ENCODE measurements around the gene CHID1. TPM values are rescaled to one million over a fixed set of nuclear protein-coding genes. Genes with fewer than 3 reads are reported as not detected.
A peak's percentile ranks its signal among the peaks of the same experiment; 100 is the strongest.

CHID1 gene
- total RNA-seq, 4 donors from 2014 or later: 37.4 to 55.4 (median 47.2) TPM

- TF ChIP-seq POLR2AphosphoS5 (IDR thresholded peaks at IDR 0.05) (no peak), EP300 (IDR thresholded peaks at IDR 0.05) (no peak), CTCF (IDR thresholded peaks at IDR 0.05) (no peak), POLR2A (IDR thresholded peaks at IDR 0.05; ENCODE audit: low read depth) (no peak)
- WGBS: 4% methylated on average over 26 of the region's 38 CpGs
- H3K27ac ChIP-seq (replicated peaks in 1 of 4): peak overlapping the region; percentile 92 to 95 (median 94)
- peaks cover 13 to 30% (median 25%) of the 10 kb centered on the region in 4 donors for H3K4me1 ChIP-seq
- no peaks in the 10 kb centered on the region for H3K27me3 ChIP-seq
- H3K9me3 ChIP-seq: no peaks in the 10 kb centered on the region
- H3K36me3 ChIP-seq: peaks cover 0 to 18% (median 2%) of the 10 kb centered on the region in 4 donors
- H3K4me3 ChIP-seq: peak overlapping the region; percentile 91 to 95 (median 94)
- DNase-seq (ENCODE audit: extremely low spot score): no peak
- intact Hi-C loops (cut with DNase I): no loop called here
Observed at GRCh38 chr11:910044-910588, 494 bp downstream of the CHID1 start.

- H3K4me3 ChIP-seq: peak overlapping the region in 1 of 4 donors; percentile 95
- H3K27ac ChIP-seq (replicated peaks in 1 of 4): no peak overlapping the region
- H3K36me3 ChIP-seq: peaks cover 0 to 24% (median 6%) of the 10 kb centered on the region in 4 donors
- WGBS: 94% methylated on average over 11 of the region's 11 CpGs
- no peaks in the 10 kb centered on the region for H3K27me3 ChIP-seq
- H3K9me3 ChIP-seq: no peaks in the 10 kb centered on the region
- H3K4me1 ChIP-seq: peaks cover 13 to 30% (median 25%) of the 10 kb centered on the region in 4 donors
- TF ChIP-seq EP300 (IDR thresholded peaks at IDR 0.05) (no peak), POLR2AphosphoS5 (IDR thresholded peaks at IDR 0.05) (no peak), CTCF (IDR thresholded peaks at IDR 0.05) (no peak), POLR2A (IDR thresholded peaks at IDR 0.05; ENCODE audit: low read depth) (no peak)
- intact Hi-C loops (cut with DNase I): no loop called here
- no peak for DNase-seq (ENCODE audit: extremely low spot score)
Observed at GRCh38 chr11:909406-909805, 1.2 kb downstream of the CHID1 start.

GRCh38 chr11:908273-908672 is 2.3 kb downstream of the CHID1 start:
- Histone ChIP-seq H3K9me3 (no peaks in the 10 kb centered on the region), H3K27me3 (no peaks in the 10 kb centered on the region), H3K27ac (replicated peaks in 1 of 4) (no peak overlapping the region), H3K36me3 (peaks cover 0 to 36% (median 18%) of the 10 kb centered on the region in 4 donors), H3K4me1 (peaks cover 13 to 30% (median 25%) of the 10 kb centered on the region in 4 donors), H3K4me3 (no peak overlapping the region)
- TF ChIP-seq POLR2AphosphoS5 (IDR thresholded peaks at IDR 0.05) (no peak), EP300 (IDR thresholded peaks at IDR 0.05) (no peak)
- 92% methylated on average over 4 of the region's 5 CpGs for WGBS
- intact Hi-C loops (cut with DNase I): no loop called here
- no peak for DNase-seq (ENCODE audit: extremely low spot score)

- 96% methylated on average over 2 of the region's 2 CpGs for WGBS
- Histone ChIP-seq H3K4me3 (no peak overlapping the region), H3K4me1 (peaks cover 13 to 30% (median 25%) of the 10 kb centered on the region in 4 donors), H3K9me3 (no peaks in the 10 kb centered on the region), H3K27me3 (no peaks in the 10 kb centered on the region), H3K27ac (replicated peaks in 1 of 4) (no peak overlapping the region), H3K36me3 (peaks cover 2 to 42% (median 24%) of the 10 kb centered on the region in 4 donors)
- no peak for TF ChIP-seq CTCF (IDR thresholded peaks at IDR 0.05)
- no peak for TF ChIP-seq POLR2A (IDR thresholded peaks at IDR 0.05; ENCODE audit: low read depth)
- no peak for TF ChIP-seq POLR2AphosphoS5 (IDR thresholded peaks at IDR 0.05)
- no peak for TF ChIP-seq EP300 (IDR thresholded peaks at IDR 0.05)
- no peak for DNase-seq (ENCODE audit: extremely low spot score)
- intact Hi-C loops (cut with DNase I): no loop called here
Observed at GRCh38 chr11:907668-908067, 2.9 kb downstream of the CHID1 start.

GRCh38 chr11:905952-906351 is 4.7 kb downstream of the CHID1 start:
- DNase-seq (ENCODE audit: extremely low spot score): no peak
- TF ChIP-seq EP300 (IDR thresholded peaks at IDR 0.05) (no peak), POLR2AphosphoS5 (IDR thresholded peaks at IDR 0.05) (no peak), CTCF (IDR thresholded peaks at IDR 0.05) (no peak), POLR2A (IDR thresholded peaks at IDR 0.05; ENCODE audit: low read depth) (no peak)
- WGBS: 91% methylated on average over 7 of the region's 7 CpGs
- no peak overlapping the region for H3K27ac ChIP-seq (replicated peaks in 1 of 4)
- H3K36me3 ChIP-seq: peaks cover 17 to 59% (median 41%) of the 10 kb centered on the region in 4 donors
- H3K9me3 ChIP-seq: no peaks in the 10 kb centered on the region
- no peak overlapping the region for H3K4me3 ChIP-seq
- H3K4me1 ChIP-seq: peaks cover 8 to 19% (median 16%) of the 10 kb centered on the region in 4 donors
- intact Hi-C loops (cut with DNase I): no loop called here
- H3K27me3 ChIP-seq: no peaks in the 10 kb centered on the region

All from esophagus muscularis mucosa (tissue), 4 donors.